Mucosa of descending colon (tissue), 3 donors: ENCODE results near the gene SNRPA. TPM values are rescaled to one million over a fixed set of nuclear protein-coding genes. Genes with fewer than 3 reads are reported as not detected.
A peak's percentile ranks its signal among the peaks of the same experiment; 100 is the strongest.

Source experiments
- ATAC-seq: fragments of 200-7000 bp; cut with Tn5 transposase; one replicate; pipeline ENCODE4 v1.9.1; 2020; ENCODE audit warnings: mild to moderate bottlenecking, moderate library complexity
- DNase-seq, 3 donors: peaks; one replicate each; pipeline ENCODE4 v3.0.0-alpha.2; 2020
- H3K36me3 ChIP-seq: fragments of 200-600 bp; one replicate; pipeline ENCODE4 v1.8.0; 2021; ENCODE audit warnings: low read depth, mild to moderate bottlenecking
- H3K4me1 ChIP-seq: fragments of 200-600 bp; one replicate; pipeline ENCODE4 v1.8.0; 2021; ENCODE audit warnings: low read depth, mild to moderate bottlenecking
- H3K4me3 ChIP-seq: fragments of 200-600 bp; one replicate; pipeline ENCODE4 v1.8.0; 2021; ENCODE audit warnings: mild to moderate bottlenecking
- H3K9me3 ChIP-seq: fragments of 200-600 bp; one replicate; pipeline ENCODE4 v1.8.0; 2021; ENCODE audit warnings: mild to moderate bottlenecking
- CTCF ChIP-seq: fragments of 200-600 bp; IDR thresholded peaks from one replicate; pipeline ENCODE4 v1.8.0; 2022; ENCODE audit warnings: antibody characterized with exemption, mild to moderate bottlenecking
- intact Hi-C, 2 donors: fragments of 100-400 bp; cut with DNase I in 1 of 2; cut with micrococcal nuclease in 1 of 2; formaldehyde crosslinking; loops; one replicate each; pipeline versions ENCODE4 v1.11.0 to v1.11.1; 2022; cut with DNase I, micrococcal nuclease
- total RNA-seq, 3 donors: library from RNA; stranded (reverse); fragmentation: NEBNext Ultra II Directional in 2 of 3; extraction: Animal tissue kit (Norgen Biotek cat#: 25700) in 2 of 3; gene quantifications; one replicate each; pipeline versions ENCODE4 v1.2.1 to v1.2.4, GENCODE V29; 2021 to 2023
- donor health status: DM: no; HTN: no; CAD: no; lungs with moderate emphysema.
- donor health status: DM: no; HTN: no; CAD: no.
- donor health status: DM: no; HTN: yes; CAD: no.

Gene SNRPA
- total RNA-seq, 3 donors from 2014 or later: 54.0 to 81.7 (median 59.9) TPM

DNA sequence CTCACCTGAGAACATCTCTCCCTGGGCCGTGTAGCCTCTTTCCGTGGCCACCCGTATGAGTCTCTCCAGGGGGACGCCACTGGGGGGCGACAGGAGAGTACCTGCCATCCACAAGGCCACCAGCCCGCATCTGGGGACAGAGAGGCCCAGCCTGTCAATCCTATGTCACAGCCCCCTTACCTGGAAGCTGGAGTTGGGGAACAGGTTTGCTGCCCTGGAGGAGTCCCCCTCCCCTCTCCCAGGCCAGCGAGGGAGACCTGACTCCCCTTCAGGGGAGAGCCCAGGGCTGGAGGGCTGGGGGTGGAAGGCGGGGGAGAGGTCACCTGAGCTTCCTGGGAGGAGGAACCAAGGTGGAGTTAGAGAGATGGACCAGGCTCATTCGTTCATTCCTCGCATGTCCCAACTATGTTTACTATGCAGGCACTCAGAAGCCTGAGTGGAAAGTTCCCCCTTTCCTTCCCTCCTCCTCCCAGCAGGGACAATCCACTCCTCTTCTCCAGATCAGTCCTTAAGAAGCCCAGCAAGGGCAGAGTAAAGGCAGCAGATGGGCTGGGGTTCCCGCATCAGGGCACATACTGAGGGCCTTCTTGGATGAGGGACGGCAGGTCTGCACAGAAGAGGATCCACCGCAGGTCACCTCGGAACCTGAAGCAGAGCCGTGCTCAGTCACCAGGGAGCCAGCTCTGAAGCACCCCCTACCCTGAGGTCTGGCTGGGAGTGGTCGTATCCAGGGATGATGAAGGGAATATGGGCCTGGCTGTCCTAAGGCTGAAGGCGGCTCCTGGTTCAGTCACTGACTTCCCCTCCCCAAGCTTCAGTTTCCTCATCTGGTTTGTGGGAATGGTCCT is 6.2 kb upstream of the SNRPA start:
- H3K4me3 ChIP-seq: no peak overlapping the region
- ATAC-seq: peak; percentile 17
- intact Hi-C loops: no loop called here

DNA sequence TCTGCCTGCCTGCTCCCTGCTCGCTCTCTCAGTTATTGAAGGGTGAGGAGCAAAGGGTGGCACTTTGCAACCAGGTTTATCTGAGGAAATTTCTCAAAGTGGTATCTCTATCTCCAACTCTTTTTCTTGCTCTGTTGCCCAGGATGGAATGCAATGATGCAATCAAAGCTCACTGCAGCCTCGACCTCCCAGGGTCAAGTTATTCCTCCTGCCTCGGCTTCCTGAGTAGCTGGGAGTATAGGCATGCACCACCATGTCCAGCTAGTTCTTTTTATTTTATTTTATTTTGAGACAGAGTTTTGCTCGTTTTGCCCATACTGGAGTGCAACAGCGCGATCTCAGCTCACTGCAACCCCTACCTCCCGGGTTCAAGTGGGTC is 5.6 kb upstream of the SNRPA start:
- ATAC-seq (no peak), DNase-seq (no peak)
- Histone ChIP-seq H3K36me3 (peaks cover 2% of the 10 kb centered on the region), H3K9me3 (no peaks in the 10 kb centered on the region), H3K4me3 (no peak overlapping the region), H3K4me1 (peaks cover 7% of the 10 kb centered on the region)
- TF ChIP-seq CTCF: no peak
- intact Hi-C loops: no loop called here

More for the DNA sequence above, 6.2 kb upstream of the SNRPA start:
- H3K9me3 ChIP-seq: no peaks in the 10 kb centered on the region
- no peak for TF ChIP-seq CTCF
- no peak for DNase-seq
- no peaks in the 10 kb centered on the region for H3K36me3 ChIP-seq
- peaks cover 5% of the 10 kb centered on the region for H3K4me1 ChIP-seq

DNA sequence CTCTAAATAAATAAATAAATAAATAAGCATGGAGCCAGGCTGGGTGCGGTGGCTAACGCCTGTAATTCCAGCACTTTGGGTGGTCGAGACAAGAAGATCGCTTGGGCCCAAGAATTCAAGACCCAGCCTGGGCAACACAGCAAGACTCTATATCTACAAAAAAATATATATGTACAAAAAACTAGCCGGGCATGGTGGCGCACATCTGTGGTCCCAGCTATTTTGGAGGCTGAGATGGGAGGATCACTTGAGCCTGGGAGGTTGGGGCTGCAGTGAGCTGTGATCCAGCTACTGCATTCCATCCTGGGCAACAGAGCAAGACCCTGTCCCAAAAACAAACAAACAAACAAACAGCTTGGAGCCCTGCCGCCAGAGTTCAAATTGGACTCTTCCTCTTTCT is 3.5 kb upstream of the SNRPA start:
- TF ChIP-seq CTCF: no peak
- intact Hi-C loops: no loop called here
- Histone ChIP-seq H3K4me3 (no peak overlapping the region), H3K9me3 (no peaks in the 10 kb centered on the region), H3K36me3 (peaks cover 8% of the 10 kb centered on the region), H3K4me1 (peaks cover 10% of the 10 kb centered on the region)
- DNase-seq (no peak), ATAC-seq (no peak)

DNA sequence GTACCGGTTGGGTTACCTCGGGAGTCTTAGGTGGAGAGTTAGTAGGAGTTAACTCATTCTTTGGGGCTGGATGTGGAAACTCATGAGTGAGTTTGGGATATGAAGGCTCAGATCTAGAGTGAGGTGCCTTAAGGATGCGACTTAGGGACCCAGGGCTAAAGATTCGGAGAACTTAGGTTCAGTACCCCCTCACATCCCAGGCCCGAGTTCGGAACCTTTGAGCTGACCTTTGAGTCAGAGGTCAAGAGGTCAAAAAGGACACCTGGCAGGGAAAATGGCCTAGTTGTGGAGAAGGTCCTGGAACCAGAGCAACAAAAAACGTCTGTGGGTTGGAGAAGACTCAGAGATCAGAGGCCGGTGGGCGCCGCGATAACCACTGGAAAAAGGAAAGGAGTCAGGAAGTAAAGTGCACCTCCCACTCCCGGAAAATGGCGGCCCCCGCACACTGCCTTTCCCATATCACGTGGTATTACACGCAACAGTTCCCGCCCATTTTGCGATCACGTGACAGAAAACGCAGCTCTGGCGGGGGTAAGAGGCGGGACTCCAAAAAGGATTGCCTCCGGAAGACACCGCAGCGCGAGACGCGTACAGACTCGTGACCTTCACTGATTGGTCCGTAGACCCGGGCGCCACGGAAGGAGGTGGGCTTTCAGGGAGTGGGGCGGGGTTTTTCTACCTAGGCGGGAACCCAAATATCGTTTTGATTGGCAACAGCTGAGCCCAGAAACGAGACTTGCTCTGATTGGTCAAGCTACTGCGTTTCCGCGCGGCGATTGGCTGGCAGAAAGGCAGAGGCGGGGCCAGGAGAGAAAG is 737 bp upstream of the SNRPA start, which contains the start of gene ACTMAP:
Gene ACTMAP (minus strand): TSS at position 420 of the 816 bp plus-strand sequence. CDS start 674 bp downstream, outside the sequence.
- Histone ChIP-seq H3K9me3 (no peaks in the 10 kb centered on the region), H3K4me1 (peaks cover 30% of the 10 kb centered on the region), H3K4me3 (peak within 1 kb of the TSS; percentile 51), H3K36me3 (peaks cover 8% of the 10 kb centered on the region)
- ATAC-seq (peak; percentile 89), DNase-seq (peak; percentile 99 to 100 (median 100))
- TF ChIP-seq CTCF: no peak
- intact Hi-C loops: no loop called here

DNA sequence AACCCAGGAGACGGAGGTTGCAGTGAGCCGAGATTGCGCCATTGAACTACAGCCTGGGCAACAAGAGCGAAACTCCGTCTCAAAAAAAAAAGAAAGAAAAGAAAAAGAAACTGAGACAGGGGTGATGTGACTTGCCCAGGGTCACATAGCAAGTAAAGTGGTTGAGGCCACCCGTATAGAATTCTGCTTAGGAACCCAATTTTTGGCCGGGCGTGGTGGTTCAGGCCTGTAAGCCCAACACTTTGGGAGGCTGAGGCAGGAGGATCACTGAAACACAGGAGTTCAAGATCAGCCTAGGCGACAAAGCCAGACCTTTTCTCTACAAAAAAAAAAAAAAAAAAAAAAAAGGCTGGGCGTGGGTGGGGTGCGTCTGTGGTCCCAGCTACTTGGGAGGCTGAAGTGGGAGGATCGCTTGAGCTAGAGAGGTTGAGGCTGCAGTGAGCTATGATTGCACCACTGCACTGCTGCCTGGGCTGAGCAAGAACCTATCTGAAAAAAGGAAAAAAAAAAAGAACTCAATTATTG is 1.3 kb downstream of the SNRPA start:
- H3K4me1 ChIP-seq: peaks cover 42% of the 10 kb centered on the region
- peaks cover 8% of the 10 kb centered on the region for H3K36me3 ChIP-seq
- peak overlapping the region; percentile 51 for H3K4me3 ChIP-seq
- H3K9me3 ChIP-seq: no peaks in the 10 kb centered on the region
- ATAC-seq (no peak), DNase-seq (no peak)
- intact Hi-C loops: no loop called here
- TF ChIP-seq CTCF: no peak
